GM12891 (cell line): Measurements from ENCODE around the gene SALL4.

Source experiments
- PAX5 ChIP-seq: IDR thresholded peaks from 2 replicates; pipeline ENCODE4 v1.6.1; 2011; ENCODE audit warnings: low read length, moderate library complexity, mild to moderate bottlenecking; ENCODE audit not compliant: insufficient read depth, severe bottlenecking
- POLR2A ChIP-seq: IDR thresholded peaks from 2 replicates; pipeline ENCODE4 v1.6.1; 2011; ENCODE audit warnings: low read depth, low read length, control low read depth
- POLR2AphosphoS5 ChIP-seq: IDR thresholded peaks from 2 replicates; pipeline ENCODE4 v1.6.1; 2011; ENCODE audit warnings: low read depth, low read length, control low read depth
- SPI1 ChIP-seq: IDR thresholded peaks from 2 replicates; pipeline ENCODE4 v1.6.1; 2011; ENCODE audit warnings: low read depth, low read length, control low read depth
- TAF1 ChIP-seq: IDR thresholded peaks from 2 replicates; pipeline ENCODE4 v1.6.1; 2011; ENCODE audit warnings: low read depth, low read length, control low read depth

DNA sequence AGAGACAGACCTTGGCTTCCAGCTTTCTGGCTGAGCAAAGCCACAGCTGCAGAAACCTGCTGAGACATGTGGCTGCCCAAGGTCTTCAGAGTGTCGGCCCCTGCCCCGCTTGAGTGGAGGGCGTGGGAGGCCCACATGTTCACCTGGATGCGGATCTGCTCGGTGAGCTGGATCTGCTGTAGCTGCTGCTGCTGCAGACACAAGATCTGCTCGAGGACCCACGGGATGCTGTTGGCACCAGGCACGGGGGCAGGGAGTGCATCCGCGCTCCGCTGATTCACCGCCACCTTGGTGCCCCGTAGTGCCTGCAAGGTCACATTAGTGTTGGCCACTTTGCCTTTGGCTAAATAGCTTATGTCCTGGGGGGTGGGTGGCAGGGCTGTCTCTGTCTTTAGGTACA is 10.7 kb downstream of the SALL4 start:
- TF ChIP-seq POLR2A = no peak
- no peak for TF ChIP-seq POLR2AphosphoS5
- TF ChIP-seq TAF1 = no peak
- no peak for TF ChIP-seq SPI1
- TF ChIP-seq PAX5 = no peak
